Activated T-cell treated with anti-CD3 and anti-CD28 coated beads, Interleukin-2, amount 50 U/mL, for 72 hours (primary cell): ENCODE results near the gene INPP4B. TPM values are rescaled to one million over a fixed set of nuclear protein-coding genes. Genes with fewer than 3 reads are reported as not detected.
"Not testable (repeated sequence)": the region's sequence is repeated elsewhere in the genome, so short reads cannot be mapped to it uniquely, and the experiment has no call there.

Experiments
- ATAC-seq, 2 donors: fragments of 150-1000 bp; cut with Tn5 transposase; replicated peaks in 1 of 2; 2 replicates each; pipeline ENCODE4 v1.10.0; 2021; ENCODE audit warnings: moderate library complexity in 2 of 2, mild to moderate bottlenecking in 1 of 2
- DNase-seq, 2 donors: peaks; one replicate each; pipeline ENCODE4 v3.0.0; 2021 to 2022; ENCODE audit warnings: mixed read lengths in 1 of 2
- H3K27ac Mint-ChIP-seq: one replicate; pipeline ENCODE4 v1.8.0; 2022; ENCODE audit warnings: mild to moderate bottlenecking, moderate library complexity, mixed read lengths
- H3K27me3 Mint-ChIP-seq: one replicate; pipeline ENCODE4 v1.8.0; 2022; ENCODE audit warnings: low read depth, mixed read lengths
- H3K36me3 Mint-ChIP-seq, 2 donors: one replicate each; pipeline ENCODE4 v1.8.0; 2022; ENCODE audit warnings: mixed read lengths in 2 of 2, mild to moderate bottlenecking in 1 of 2; ENCODE audit not compliant: insufficient read depth in 2 of 2
- H3K4me1 Mint-ChIP-seq: one replicate; pipeline ENCODE4 v1.8.0; 2022; ENCODE audit warnings: low read depth, mixed read lengths
- H3K4me3 Mint-ChIP-seq, 2 donors: one replicate each; pipeline ENCODE4 v1.8.0; 2022; ENCODE audit warnings: mild to moderate bottlenecking in 2 of 2, mixed read lengths in 2 of 2, moderate library complexity in 2 of 2
- H3K9me3 Mint-ChIP-seq, 2 donors: one replicate each; pipeline ENCODE4 v1.8.0; 2022; ENCODE audit warnings: mixed read lengths in 2 of 2
- total RNA-seq, 2 donors: library from RNA; stranded (reverse); gene quantifications; one replicate each; pipeline ENCODE4 v1.2.3, GENCODE V29; 2022

INPP4B gene
- total RNA-seq, 2 donors from 2014 or later = 64.9 to 67.3 TPM

DNA sequence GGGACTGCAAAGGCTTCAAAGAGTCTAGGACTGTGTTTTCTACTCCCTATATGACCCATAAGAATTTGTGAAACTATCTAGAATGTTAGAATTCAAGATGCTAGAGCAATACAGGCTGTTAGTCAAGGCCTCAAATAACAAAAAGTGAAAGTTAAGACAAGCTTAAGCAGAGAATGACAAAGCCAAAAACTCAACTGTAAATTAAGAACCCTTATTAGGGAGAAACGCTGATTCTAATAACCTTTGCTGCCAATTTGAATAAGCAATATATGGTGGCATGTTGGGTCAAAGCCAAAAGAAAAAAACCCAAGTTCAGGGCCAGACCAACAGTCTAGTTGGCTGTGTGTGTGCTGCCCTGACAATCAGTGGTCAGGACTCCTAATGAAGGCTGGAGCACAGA lies 160.0 kb downstream of the INPP4B start:
- no peaks in the 10 kb centered on the region for H3K27me3 Mint-ChIP-seq
- peaks cover 20% of the 10 kb centered on the region for H3K4me1 Mint-ChIP-seq
- H3K4me3 Mint-ChIP-seq = no peak overlapping the region
- peaks cover 0 to 4% of the 10 kb centered on the region in 2 donors for H3K36me3 Mint-ChIP-seq
- H3K9me3 Mint-ChIP-seq = peaks cover 2% of the 10 kb centered on the region in 2 donors
- DNase-seq = no peak
- ATAC-seq = no peak
- H3K27ac Mint-ChIP-seq = no peak overlapping the region

DNA sequence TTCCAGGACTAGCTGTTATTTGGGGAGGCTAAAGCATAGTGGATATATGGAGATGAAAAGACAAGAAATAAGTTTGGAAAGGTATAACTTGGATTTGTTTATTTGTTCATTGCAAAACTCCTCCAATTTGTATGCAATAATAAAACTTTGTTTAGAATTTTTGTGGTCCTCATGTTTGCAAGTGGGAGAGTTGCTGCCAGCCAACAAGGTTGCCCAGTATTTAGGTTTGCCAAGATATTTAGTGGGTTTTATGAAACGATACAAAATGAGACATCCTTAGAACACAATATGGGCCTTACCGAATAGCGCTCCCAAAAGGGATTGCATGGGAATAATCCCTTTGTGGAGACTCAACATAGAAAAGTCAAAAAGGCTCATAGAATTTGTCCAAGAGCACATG lies 162.1 kb downstream of the INPP4B start:
- peaks cover 20% of the 10 kb centered on the region for H3K4me1 Mint-ChIP-seq
- H3K9me3 Mint-ChIP-seq = peaks cover 1 to 2% of the 10 kb centered on the region in 2 donors
- no peak for ATAC-seq

DNA sequence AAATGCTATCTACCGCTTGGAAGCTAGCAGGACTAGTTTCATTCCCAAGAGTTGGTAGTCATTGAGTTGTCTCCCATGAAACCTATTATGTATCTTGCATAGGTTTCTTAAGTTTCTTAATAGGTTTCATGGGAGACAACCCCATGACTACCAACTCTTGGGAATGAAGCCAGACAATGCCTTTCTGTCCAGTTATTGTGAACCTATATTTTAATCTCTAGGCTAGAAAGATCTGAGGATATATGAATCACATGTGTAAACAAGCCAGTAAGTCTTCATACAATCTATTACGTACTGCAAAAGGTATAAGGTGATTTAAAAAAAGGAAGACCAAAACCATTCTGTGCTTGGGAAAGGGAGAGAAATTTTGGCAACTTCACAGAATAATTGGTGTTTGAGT lies 162.6 kb downstream of the INPP4B start:
- DNase-seq (no peak), ATAC-seq (no peak)
- no peak overlapping the region for H3K27ac Mint-ChIP-seq
- no peaks in the 10 kb centered on the region for H3K27me3 Mint-ChIP-seq
- peaks cover 0 to 4% of the 10 kb centered on the region in 2 donors for H3K36me3 Mint-ChIP-seq
- H3K4me1 Mint-ChIP-seq = peaks cover 19% of the 10 kb centered on the region
- H3K9me3 Mint-ChIP-seq = peaks cover 0 to 2% of the 10 kb centered on the region in 2 donors
- H3K4me3 Mint-ChIP-seq = no peak overlapping the region

More for the DNA sequence above, 162.1 kb downstream of the INPP4B start:
- no peak overlapping the region for H3K27ac Mint-ChIP-seq
- DNase-seq = no peak
- no peaks in the 10 kb centered on the region for H3K27me3 Mint-ChIP-seq
- H3K36me3 Mint-ChIP-seq = peaks cover 0 to 4% of the 10 kb centered on the region in 2 donors
- no peak overlapping the region for H3K4me3 Mint-ChIP-seq

DNA sequence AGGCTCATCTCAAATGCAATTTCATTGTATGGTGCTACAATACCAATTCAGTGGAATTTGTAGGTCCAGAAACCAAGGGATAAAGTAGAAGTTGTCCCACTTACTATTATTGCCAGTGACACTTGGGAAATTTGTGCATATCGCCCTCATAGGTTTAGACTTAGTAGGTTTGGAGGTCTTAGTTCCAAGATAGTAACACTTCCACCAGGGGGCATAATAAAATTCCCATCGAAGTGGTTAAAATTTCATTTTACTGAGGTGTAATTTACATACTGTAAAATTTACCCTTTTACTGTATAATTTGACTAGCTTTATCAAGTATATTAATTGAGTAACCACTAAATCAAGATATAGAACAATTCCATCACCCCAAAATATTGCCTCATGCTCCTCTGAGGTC lies 174.6 kb downstream of the INPP4B start:
- no peak overlapping the region for H3K27ac Mint-ChIP-seq
- H3K36me3 Mint-ChIP-seq = peaks cover 25 to 53% of the 10 kb centered on the region in 2 donors
- H3K9me3 Mint-ChIP-seq = peaks cover 30 to 32% of the 10 kb centered on the region in 2 donors
- no peaks in the 10 kb centered on the region for H3K27me3 Mint-ChIP-seq
- H3K4me3 Mint-ChIP-seq = no peak overlapping the region
- peaks cover 11% of the 10 kb centered on the region for H3K4me1 Mint-ChIP-seq
- no peak for DNase-seq
- no peak for ATAC-seq

DNA sequence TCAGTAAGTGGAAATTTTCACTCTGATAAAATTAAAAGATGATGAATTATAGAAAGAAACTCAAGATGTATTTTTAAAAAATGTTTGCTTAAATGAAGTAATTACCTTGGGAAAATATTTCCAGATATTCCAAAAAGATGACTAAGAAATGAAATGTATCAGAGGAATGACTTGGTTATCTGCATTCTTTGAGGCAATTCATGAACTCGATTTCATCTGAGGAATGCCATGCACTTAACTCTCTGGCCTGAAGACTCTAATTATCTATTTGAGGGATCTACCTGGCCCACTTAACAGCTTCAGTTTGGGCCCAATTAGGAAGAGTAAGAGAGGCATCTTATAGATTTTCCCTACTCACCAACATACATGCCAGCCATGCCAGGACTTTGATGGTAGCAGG lies 182.3 kb downstream of the INPP4B start:
- no peak for DNase-seq
- Mint-ChIP-seq H3K4me1 (no peaks in the 10 kb centered on the region), H3K9me3 (peaks cover 18 to 26% of the 10 kb centered on the region in 2 donors), H3K27ac (no peak overlapping the region), H3K4me3 (no peak overlapping the region), H3K36me3 (peaks cover 24 to 51% of the 10 kb centered on the region in 2 donors), H3K27me3 (no peaks in the 10 kb centered on the region)
- no peak for ATAC-seq

DNA sequence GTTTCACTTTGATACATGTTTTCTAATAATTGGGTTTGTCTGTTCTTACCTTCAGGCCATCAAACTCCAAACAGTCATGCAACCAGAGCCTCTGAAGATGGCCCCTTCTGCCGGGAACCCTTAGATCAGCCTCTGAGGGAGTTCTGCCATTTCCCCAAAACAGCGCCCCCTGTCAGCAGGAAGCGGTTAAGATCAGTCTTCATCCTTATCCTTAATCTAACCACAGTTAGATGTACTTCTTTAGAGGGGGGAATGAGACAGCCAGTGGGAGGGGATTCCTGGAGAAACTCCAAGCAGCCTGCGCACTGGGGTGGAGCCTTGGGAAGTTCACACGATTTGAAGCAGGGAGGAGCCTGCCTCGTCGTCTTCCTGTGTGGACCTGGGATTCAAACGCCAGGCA lies 185.4 kb downstream of the INPP4B start:
- Mint-ChIP-seq H3K4me3 (no peak overlapping the region), H3K36me3 (peaks cover 25 to 52% of the 10 kb centered on the region in 2 donors), H3K27ac (no peak overlapping the region), H3K4me1 (no peaks in the 10 kb centered on the region), H3K9me3 (peaks cover 15 to 21% of the 10 kb centered on the region in 2 donors), H3K27me3 (no peaks in the 10 kb centered on the region)
- DNase-seq = no peak
- no peak for ATAC-seq

DNA sequence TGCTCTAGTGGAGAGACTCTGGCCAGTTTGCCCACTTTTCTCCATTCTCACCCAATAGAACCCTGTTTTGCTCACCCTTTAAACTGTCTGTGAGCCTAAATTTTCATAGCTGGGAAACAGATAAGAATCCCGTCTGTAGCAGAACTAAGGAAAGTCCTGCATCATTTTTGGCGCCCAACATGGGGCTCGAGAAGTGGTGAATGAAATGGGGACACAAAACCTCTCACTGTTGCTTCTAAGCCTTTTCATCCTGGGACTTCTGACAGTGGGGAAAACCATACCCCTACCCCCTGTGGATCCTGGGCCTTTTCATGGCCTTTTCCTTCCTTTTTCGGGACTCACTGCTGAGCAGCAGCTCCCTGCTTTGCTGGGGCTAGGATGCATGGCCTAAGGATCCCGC lies 189.9 kb downstream of the INPP4B start:
- Mint-ChIP-seq H3K36me3 (peaks cover 23 to 69% of the 10 kb centered on the region in 2 donors), H3K27ac (no peak overlapping the region), H3K27me3 (no peaks in the 10 kb centered on the region), H3K9me3 (peaks cover 12 to 17% of the 10 kb centered on the region in 2 donors), H3K4me1 (no peaks in the 10 kb centered on the region), H3K4me3 (no peak overlapping the region)
- no peak for ATAC-seq
- DNase-seq = peak; percentile 23 to 32

DNA sequence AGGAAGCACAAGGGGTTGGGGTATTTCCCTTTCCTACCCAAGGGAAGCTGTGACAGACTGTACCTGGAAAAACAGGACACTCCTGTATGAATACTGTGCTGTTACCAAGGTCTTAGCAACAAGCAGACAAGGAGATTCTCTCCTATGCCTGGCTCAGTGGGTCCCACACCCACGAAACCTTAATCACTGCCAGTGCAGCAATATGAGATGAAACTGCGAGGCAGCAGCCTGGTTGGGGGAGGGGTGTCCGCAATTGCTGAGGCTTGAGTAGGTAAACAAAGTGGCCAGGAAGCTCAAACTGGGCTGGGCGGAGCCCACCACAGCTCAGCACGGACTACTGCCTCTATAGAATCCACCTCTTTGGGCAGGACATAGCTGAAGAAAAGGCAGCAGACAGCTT lies 197.7 kb downstream of the INPP4B start:
- H3K4me1 Mint-ChIP-seq = peaks cover 14% of the 10 kb centered on the region
- ATAC-seq (no peak), DNase-seq (no peak)
- H3K4me3 Mint-ChIP-seq = no peak overlapping the region
- no peak overlapping the region for H3K27ac Mint-ChIP-seq
- no peaks in the 10 kb centered on the region for H3K27me3 Mint-ChIP-seq
- H3K9me3 Mint-ChIP-seq = peaks cover 23 to 26% of the 10 kb centered on the region in 2 donors
- peaks cover 40 to 74% of the 10 kb centered on the region in 2 donors for H3K36me3 Mint-ChIP-seq

DNA sequence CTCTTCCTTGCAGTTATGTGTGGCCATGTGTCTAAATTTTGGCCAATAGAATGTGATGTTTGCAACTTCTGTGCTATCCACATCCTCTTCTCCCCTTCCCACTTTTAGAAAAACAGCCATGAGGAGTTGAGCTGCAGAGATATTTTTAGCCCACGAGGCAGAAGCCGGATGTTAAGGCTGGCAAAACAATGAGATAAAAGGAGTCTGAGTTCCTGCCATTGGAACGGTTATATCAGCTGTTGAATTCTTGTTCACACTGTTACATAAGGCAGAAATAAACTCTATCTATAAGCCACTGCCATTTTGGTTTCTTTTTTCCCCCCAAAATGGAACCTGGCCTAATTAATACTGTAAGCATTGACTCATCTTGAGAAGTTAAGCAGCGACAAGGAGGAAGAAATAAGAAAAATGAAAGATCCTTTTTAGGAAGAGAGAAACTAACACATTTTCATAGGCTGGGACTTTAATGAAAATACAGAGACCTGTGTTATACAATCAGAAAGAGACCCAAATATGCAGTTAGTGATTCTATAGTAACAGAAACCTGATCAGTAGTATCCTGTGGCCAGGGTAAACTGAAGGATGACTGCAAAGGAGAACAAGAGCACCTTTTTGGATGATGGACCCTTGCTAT lies 200.5 kb downstream of the INPP4B start:
- peak overlapping the region; percentile 74 to 75 for H3K4me3 Mint-ChIP-seq
- H3K36me3 Mint-ChIP-seq = peaks cover 30 to 58% of the 10 kb centered on the region in 2 donors
- no peak for DNase-seq
- H3K4me1 Mint-ChIP-seq = peaks cover 14% of the 10 kb centered on the region
- H3K9me3 Mint-ChIP-seq = peaks cover 13 to 16% of the 10 kb centered on the region in 2 donors
- peak overlapping the region; percentile 91 for H3K27ac Mint-ChIP-seq
- no peaks in the 10 kb centered on the region for H3K27me3 Mint-ChIP-seq
- ATAC-seq = no peak

DNA sequence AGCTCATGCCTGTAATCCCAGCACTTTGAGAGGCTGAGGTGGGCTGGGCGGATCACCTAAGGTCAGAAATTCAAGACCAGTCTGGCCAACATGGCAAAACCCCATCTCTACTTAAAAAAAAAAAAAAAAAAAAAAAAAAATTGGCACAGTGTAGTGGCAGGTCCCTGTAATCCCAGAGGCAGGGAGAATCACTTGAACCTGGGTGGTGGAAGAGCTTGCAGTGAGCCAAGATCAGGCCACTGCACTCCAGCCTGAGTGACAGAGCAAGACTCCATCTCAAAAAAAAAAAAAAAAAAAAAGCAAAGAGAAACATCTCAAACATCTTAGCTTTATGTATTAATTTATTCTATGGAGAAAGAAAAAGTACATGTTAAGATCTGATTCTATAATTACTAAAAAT lies 201.5 kb downstream of the INPP4B start:
- H3K27me3 Mint-ChIP-seq, DNase-seq, H3K4me3 Mint-ChIP-seq, ATAC-seq, H3K27ac Mint-ChIP-seq: not testable (repeated sequence)
- peaks cover 23 to 50% of the 10 kb centered on the region in 2 donors for H3K36me3 Mint-ChIP-seq
- H3K4me1 Mint-ChIP-seq = peaks cover 14% of the 10 kb centered on the region
- H3K9me3 Mint-ChIP-seq = peaks cover 8 to 13% of the 10 kb centered on the region in 2 donors

DNA sequence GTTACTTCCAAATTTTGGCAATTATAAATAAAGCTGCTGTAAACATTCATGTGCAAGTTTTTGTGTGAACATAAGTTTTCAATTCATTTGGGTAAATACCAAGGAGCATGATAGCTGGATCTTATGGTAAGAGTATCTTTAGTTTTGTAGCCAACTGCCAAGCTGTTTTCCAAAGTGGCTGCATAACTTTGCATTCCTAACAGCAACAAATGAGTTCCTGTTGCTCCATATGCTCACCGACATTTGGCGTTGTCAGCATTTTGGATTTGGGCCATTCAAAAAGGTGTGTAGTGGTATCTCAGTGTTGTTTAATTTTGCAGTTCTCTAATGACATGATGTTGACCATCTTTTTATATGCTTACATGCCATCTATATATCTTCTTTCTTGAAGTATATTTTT lies 208.5 kb downstream of the INPP4B start:
- H3K4me1 Mint-ChIP-seq = no peaks in the 10 kb centered on the region
- H3K9me3 Mint-ChIP-seq = peaks cover 7 to 13% of the 10 kb centered on the region in 2 donors
- peaks cover 14 to 18% of the 10 kb centered on the region in 2 donors for H3K36me3 Mint-ChIP-seq
- no peak overlapping the region for H3K4me3 Mint-ChIP-seq
- DNase-seq = no peak
- H3K27me3 Mint-ChIP-seq = no peaks in the 10 kb centered on the region
- no peak overlapping the region for H3K27ac Mint-ChIP-seq
- no peak for ATAC-seq

DNA sequence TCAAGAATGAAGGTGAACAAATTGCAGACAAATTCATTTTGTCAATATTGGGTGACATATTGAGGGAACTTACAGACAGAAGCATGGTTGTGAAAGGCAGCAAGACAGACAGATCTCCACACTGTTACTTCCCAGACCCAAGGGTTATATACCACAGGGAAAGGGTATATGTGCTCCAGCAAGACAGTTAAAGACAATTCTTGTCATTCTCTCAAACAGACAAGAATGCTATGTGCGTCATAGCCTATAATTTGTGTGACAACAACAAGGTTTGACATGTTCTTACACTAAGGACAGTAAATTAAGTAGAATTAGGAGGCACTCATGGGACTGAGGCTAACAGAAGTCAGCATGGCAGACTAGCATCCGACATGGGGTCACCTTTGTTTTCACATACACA lies 214.3 kb downstream of the INPP4B start:
- Mint-ChIP-seq H3K4me1 (no peaks in the 10 kb centered on the region), H3K4me3 (no peak overlapping the region), H3K36me3 (peaks cover 12 to 26% of the 10 kb centered on the region in 2 donors), H3K9me3 (peaks cover 13 to 16% of the 10 kb centered on the region in 2 donors), H3K27ac (no peak overlapping the region), H3K27me3 (no peaks in the 10 kb centered on the region)
- ATAC-seq = no peak
- no peak for DNase-seq

DNA sequence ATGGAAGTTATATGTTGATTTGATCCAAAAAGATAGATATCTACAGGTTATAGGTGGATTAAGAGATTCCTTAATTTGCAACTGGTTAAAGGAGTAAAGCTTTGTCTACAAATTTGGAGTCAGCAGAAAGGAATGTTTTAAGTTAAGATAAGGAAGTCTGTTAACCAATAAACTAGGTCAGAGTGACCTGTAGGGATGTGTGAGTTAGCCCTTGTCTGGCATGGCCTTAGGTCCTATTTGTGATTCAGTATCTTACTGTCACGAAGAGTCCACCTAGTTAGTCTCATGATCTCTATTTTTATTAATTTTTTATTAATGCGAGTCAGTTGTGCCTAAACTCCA lies 230.8 kb downstream of the INPP4B start:
- no peak for DNase-seq
- Mint-ChIP-seq H3K27ac (no peak overlapping the region), H3K9me3 (peaks cover 13 to 21% of the 10 kb centered on the region in 2 donors), H3K4me3 (no peak overlapping the region), H3K36me3 (peaks cover 28 to 49% of the 10 kb centered on the region in 2 donors), H3K4me1 (peaks cover 15% of the 10 kb centered on the region), H3K27me3 (no peaks in the 10 kb centered on the region)
- ATAC-seq = no peak
